HepG2 (cell line): Measurements from ENCODE around the gene FITM2. TPM values are rescaled to one million over a fixed set of nuclear protein-coding genes. Genes with fewer than 3 reads are reported as not detected.
A peak's percentile ranks its signal among the peaks of the same experiment; 100 is the strongest.

ENCODE experiments used
- ATF7 ChIP-seq, 2 experiments: fragments of 450-650 bp in 1 of 2; sonication (generic) in 1 of 2; formaldehyde crosslinking in 1 of 2; IDR thresholded peaks; 2 replicates each; pipeline versions ENCODE4 v1.4.0 to v1.6.1; 2016 to 2020; ENCODE audit warnings: antibody characterized with exemption in 1 of 2, mild to moderate bottlenecking in 1 of 2, missing genetic modification reagents in 1 of 2
- EZH2 ChIP-seq: conservative IDR thresholded peaks from 2 replicates; pipeline ENCODE4 v1.6.1; 2012; ENCODE audit warnings: mild to moderate bottlenecking, low read depth, low read length, moderate library complexity
- FOSL1 ChIP-seq: sonication (generic); formaldehyde crosslinking; IDR thresholded peaks from 2 replicates; pipeline ENCODE4 v1.9.0; 2021; ENCODE audit warnings: missing genetic modification reagents, borderline replicate concordance
- IKZF5 ChIP-seq: IDR thresholded peaks from 2 replicates; pipeline ENCODE4 v1.6.1; 2018; ENCODE audit warnings: missing genetic modification reagents, mild to moderate bottlenecking, missing compliant biosample characterization
- KLF12 ChIP-seq: sonication (generic); formaldehyde crosslinking; IDR thresholded peaks from 2 replicates; pipeline ENCODE4 v1.4.0; 2020; ENCODE audit warnings: missing genetic modification reagents, borderline replicate concordance
- KMT2A ChIP-seq: sonication (generic); formaldehyde crosslinking; IDR thresholded peaks from 2 replicates; pipeline ENCODE4 v1.4.0; 2020; ENCODE audit warnings: missing genetic modification reagents
- MTERF4 ChIP-seq: sonication (generic); formaldehyde crosslinking; IDR thresholded peaks from 2 replicates; pipeline ENCODE4 v1.8.0; 2023; ENCODE audit warnings: mild to moderate bottlenecking, missing genetic modification reagents
- NFATC3 ChIP-seq: sonication (generic); formaldehyde crosslinking; IDR thresholded peaks from 2 replicates; pipeline ENCODE4 v1.5.1; 2020; ENCODE audit warnings: mild to moderate bottlenecking, missing genetic modification reagents
- NRL ChIP-seq: sonication (generic); formaldehyde crosslinking; IDR thresholded peaks from 2 replicates; pipeline ENCODE4 v1.5.0; 2020; ENCODE audit warnings: missing genetic modification reagents, mild to moderate bottlenecking, moderate library complexity, borderline replicate concordance
- ZBTB38 ChIP-seq: sonication (generic); formaldehyde crosslinking; IDR thresholded peaks from 2 replicates; pipeline ENCODE4 v1.5.1; 2020; ENCODE audit warnings: mild to moderate bottlenecking, missing genetic modification reagents
- ZHX2 ChIP-seq, 2 experiments: sonication (generic) in 1 of 2; formaldehyde crosslinking in 1 of 2; IDR thresholded peaks; 2 replicates each; pipeline versions ENCODE4 v1.6.1 to v1.9.0; 2014 to 2022; ENCODE audit warnings: antibody characterized with exemption in 1 of 2, borderline replicate concordance in 1 of 2, inconsistent platforms in 1 of 2, low read depth in 1 of 2, missing genetic modification reagents in 1 of 2
- ZMYM4 ChIP-seq: sonication (generic); formaldehyde crosslinking; IDR thresholded peaks from 2 replicates; pipeline ENCODE4 v1.8.1; 2023; ENCODE audit warnings: mild to moderate bottlenecking, missing genetic modification reagents
- ZNF276 ChIP-seq: sonication (generic); formaldehyde crosslinking; IDR thresholded peaks from 2 replicates; pipeline ENCODE4 v1.4.0; 2020; ENCODE audit warnings: mild to moderate bottlenecking, low read depth, missing genetic modification reagents
- ZNF280B ChIP-seq: sonication (generic); formaldehyde crosslinking; IDR thresholded peaks from 2 replicates; pipeline ENCODE4 v1.5.0; 2020; ENCODE audit warnings: missing genetic modification reagents, mild to moderate bottlenecking, borderline replicate concordance
- polyA plus RNA-seq, 8 experiments: library from polyadenylated mRNA; depleted of rRNA in 3 of 8; stranded (reverse) in 7 of 8; unstranded in 1 of 8; fragments of >200 nt; fragmentation: Illumina TruSeq in 4 of 8; extraction: Trizol in 4 of 8; gene quantifications; 2 replicates each; pipeline versions ENCODE4 v1.2.1 to v1.2.3, GENCODE V29; 2011 to 2016; ENCODE audit warnings: low read depth in 4 of 8, missing spikeins in 1 of 8, mixed read lengths in 1 of 8; ENCODE audit not compliant: insufficient read depth in 1 of 8
- total RNA-seq, 5 experiments: library from RNA; depleted of rRNA; stranded (reverse); fragments of >200 nt; fragmentation: Illumina TruSeq; extraction: Trizol; gene quantifications; 2 replicates each; pipeline ENCODE4 v1.2.3, GENCODE V29; 2016; ENCODE audit warnings: low read depth in 1 of 5

Gene FITM2
- total and polyA plus RNA-seq, 2 of the 13 experiments (the other 11 are each of a cell fraction or from before 2014, with no cell fraction given): 9.6 to 24.5 TPM

DNA sequence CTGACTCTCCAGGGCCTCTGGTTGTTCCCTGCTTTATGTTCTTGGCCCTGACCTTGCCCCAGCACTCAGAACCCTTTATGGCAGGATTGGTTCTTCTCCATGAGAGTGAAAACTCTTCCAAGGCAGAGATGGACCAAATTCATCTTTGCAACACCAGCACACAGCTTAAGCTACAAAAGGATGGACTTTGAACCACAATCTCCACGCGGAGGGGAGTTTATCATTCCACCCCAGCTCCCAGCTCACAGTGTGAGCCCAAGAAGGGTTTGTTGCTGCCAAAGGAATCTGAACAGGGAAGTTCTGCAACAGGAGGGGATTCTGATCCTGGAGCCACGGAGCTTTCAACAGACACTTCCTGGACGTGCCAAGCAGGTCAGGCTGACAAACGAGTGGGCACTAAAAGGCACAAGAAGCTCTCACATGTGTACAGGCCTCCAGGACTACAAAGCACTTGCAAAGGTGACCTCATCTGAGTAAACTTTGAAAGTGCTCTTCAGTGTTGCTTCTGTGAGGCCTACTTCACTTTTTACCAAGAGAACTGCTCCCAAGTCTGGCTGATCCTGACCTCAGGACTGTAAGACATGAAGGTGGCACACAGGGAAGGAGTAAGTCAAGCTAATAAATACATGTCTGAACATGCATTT lies 8.9 kb downstream of the FITM2 start (continued):
- TF ChIP-seq FOSL1 (CRISPR knock-in tag) (peak; percentile 58; the same call in 1 of the 2 replicates), MTERF4 (no peak), ZNF276 (CRISPR knock-in tag) (peak; percentile 81; the same call in 1 of the 2 replicates), NRL (CRISPR knock-in tag) (no peak), EZH2 (no peak), ZMYM4 (CRISPR knock-in tag) (peak; percentile 70), ZHX2 (IDR thresholded peaks at IDR 0.05; ENCODE audit: low read depth) (no peak), ZHX2 (CRISPR knock-in tag; IDR thresholded peaks at IDR 0.05; ENCODE audit: borderline replicate concordance) (no peak), NFATC3 (no peak), ATF7 (IDR thresholded peaks at IDR 0.05) (peak; percentile 93), ATF7 (CRISPR knock-in tag; IDR thresholded peaks at IDR 0.05) (peak; percentile 100), KMT2A (CRISPR knock-in tag) (0 out of 2 replicates have a peak, but pooled peaks have one; percentile 54), KLF12 (CRISPR knock-in tag) (no peak), IKZF5 (CRISPR knock-in tag) (peak; percentile 90), ZNF280B (CRISPR knock-in tag) (no peak), ZBTB38 (CRISPR knock-in tag) (peak; percentile 61; the same call in 1 of the 2 replicates)
